ENCODE results near the gene UPF2.

UPF2 gene

DNA sequence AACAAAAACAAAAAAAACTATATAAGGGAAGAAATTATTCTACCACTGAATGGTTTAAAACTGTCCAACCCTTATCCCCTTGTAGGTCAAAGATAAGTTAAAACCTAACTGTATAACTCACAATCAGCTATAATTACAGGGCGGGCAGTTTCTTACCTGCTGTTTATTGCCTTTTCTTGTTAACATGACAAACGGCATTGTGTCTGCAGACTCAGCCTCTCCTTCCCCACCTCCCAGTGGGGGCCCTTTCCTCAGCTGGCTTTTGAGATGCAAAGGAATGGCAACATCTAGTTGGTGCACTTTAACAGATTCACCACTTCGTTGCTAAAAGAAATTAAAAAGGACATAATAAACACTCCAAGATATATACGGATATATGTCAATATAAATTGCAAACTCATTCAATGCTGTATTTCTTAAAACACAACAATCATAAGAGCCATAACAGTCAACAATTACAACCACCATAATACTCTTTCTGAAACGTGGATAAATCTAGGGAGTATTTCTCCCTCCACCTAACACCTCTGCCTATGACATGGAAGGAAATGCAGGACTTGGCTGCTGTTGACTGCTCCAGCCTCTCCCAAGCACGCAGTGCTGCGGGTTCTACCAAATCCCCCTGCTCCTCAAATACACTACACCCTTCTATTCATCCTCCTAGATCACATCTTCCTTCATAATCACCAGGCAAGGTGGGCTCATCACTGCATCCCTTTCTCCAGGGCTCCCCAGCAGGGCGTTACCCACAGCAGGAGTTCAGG lies 106.0 kb downstream of the UPF2 start:
- TF ChIP-seq FOXP2 (optimal IDR thresholded peaks at IDR 0.05; ENCODE audit: borderline replicate concordance, extremely low read depth, extremely low read length, insufficient read depth), result no peak
- no peak for TF ChIP-seq REST (IDR thresholded peaks at IDR 0.05; ENCODE audit: insufficient read depth in 1 of 2, low read depth in 2 of 2, low read length in 2 of 2)
- TF ChIP-seq POLR2AphosphoS5 (IDR thresholded peaks at IDR 0.05; ENCODE audit: low read depth, low read length), result no peak
- TF ChIP-seq SIN3A (IDR thresholded peaks at IDR 0.05; ENCODE audit: borderline replicate concordance, insufficient read depth, low read length), result no peak
- no peak for TF ChIP-seq TAF1 (IDR thresholded peaks at IDR 0.05; ENCODE audit: borderline replicate concordance, insufficient read depth, low read length)

GRCh38 chr10:11934262-11934661 lies 108.3 kb downstream of the UPF2 start:
- no peak for TF ChIP-seq SIN3A (IDR thresholded peaks at IDR 0.05; ENCODE audit: borderline replicate concordance, insufficient read depth, low read length)
- no peak for TF ChIP-seq FOXP2 (optimal IDR thresholded peaks at IDR 0.05; ENCODE audit: borderline replicate concordance, extremely low read depth, extremely low read length, insufficient read depth)
- TF ChIP-seq TAF1 (IDR thresholded peaks at IDR 0.05; ENCODE audit: borderline replicate concordance, insufficient read depth, low read length), result no peak
- TF ChIP-seq POLR2AphosphoS5 (IDR thresholded peaks at IDR 0.05; ENCODE audit: low read depth, low read length), result no peak
- no peak for TF ChIP-seq REST (IDR thresholded peaks at IDR 0.05; ENCODE audit: insufficient read depth in 1 of 2, low read depth in 2 of 2, low read length in 2 of 2)

GRCh38 chr10:11933577-11934223 lies 108.9 kb downstream of the UPF2 start:
- TF ChIP-seq FOXP2 (optimal IDR thresholded peaks at IDR 0.05; ENCODE audit: borderline replicate concordance, extremely low read depth, extremely low read length, insufficient read depth) (no peak), POLR2AphosphoS5 (IDR thresholded peaks at IDR 0.05; ENCODE audit: low read depth, low read length) (no peak), SIN3A (IDR thresholded peaks at IDR 0.05; ENCODE audit: borderline replicate concordance, insufficient read depth, low read length) (no peak), REST (IDR thresholded peaks at IDR 0.05; ENCODE audit: insufficient read depth in 1 of 2, low read depth in 2 of 2, low read length in 2 of 2) (no peak)

DNA sequence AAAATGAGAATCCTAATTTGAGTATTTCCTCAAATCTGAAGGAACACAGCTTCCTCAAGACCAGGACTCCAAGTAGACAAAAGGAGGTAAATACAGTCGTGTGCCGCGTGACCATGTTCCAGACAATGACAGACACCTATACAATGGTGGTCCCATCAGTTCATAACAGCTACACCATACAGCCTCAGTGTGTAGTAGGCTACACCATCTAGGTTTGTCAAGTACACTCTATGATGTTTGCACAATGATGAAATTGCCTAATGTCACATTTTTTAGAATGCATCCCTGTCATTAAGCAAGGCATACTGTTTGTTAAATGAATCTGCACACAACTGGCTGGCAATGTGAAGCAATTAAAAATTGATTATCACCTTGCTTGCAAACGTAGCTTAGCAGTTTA lies 111.6 kb downstream of the UPF2 start:
- TF ChIP-seq TAF1 (IDR thresholded peaks at IDR 0.05; ENCODE audit: borderline replicate concordance, insufficient read depth, low read length) (no peak), SIN3A (IDR thresholded peaks at IDR 0.05; ENCODE audit: borderline replicate concordance, insufficient read depth, low read length) (no peak), REST (IDR thresholded peaks at IDR 0.05; ENCODE audit: insufficient read depth in 1 of 2, low read depth in 2 of 2, low read length in 2 of 2) (no peak), POLR2AphosphoS5 (IDR thresholded peaks at IDR 0.05; ENCODE audit: low read depth, low read length) (no peak), FOXP2 (optimal IDR thresholded peaks at IDR 0.05; ENCODE audit: borderline replicate concordance, extremely low read depth, extremely low read length, insufficient read depth) (no peak)
